ENCODE data around the gene ZNF30. TPM values are rescaled to one million over a fixed set of nuclear protein-coding genes. Genes with fewer than 3 reads are reported as not detected.

ZNF30 gene
- total RNA-seq, 2 experiments from 2014 or later = 2.8 to 3.1 TPM

GRCh38 chr19:34932494-34932893 lies 5.8 kb downstream of the ZNF30 start:
- Mint-ChIP-seq H3K4me3 (no peak overlapping the region), H3K9me3 (peaks cover 13% of the 10 kb centered on the region), H3K27me3 (no peaks in the 10 kb centered on the region), H3K4me1 (peaks cover 3% of the 10 kb centered on the region), H3K27ac (no peak overlapping the region), H3K36me3 (ENCODE audit: low read depth) (peaks cover 45% of the 10 kb centered on the region)
- DNase-seq = no peak
- ChIA-PET CTCF (no interaction called here), POLR2A (no interaction called here)

GRCh38 chr19:34936184-34936583 lies 9.5 kb downstream of the ZNF30 start:
- Mint-ChIP-seq H3K4me3 (no peak overlapping the region), H3K36me3 (ENCODE audit: low read depth) (peaks cover 48% of the 10 kb centered on the region), H3K27me3 (no peaks in the 10 kb centered on the region), H3K9me3 (peaks cover 16% of the 10 kb centered on the region), H3K4me1 (no peaks in the 10 kb centered on the region), H3K27ac (no peak overlapping the region)
- ChIA-PET CTCF (no interaction called here), POLR2A (no interaction called here)
- no peak for DNase-seq

GRCh38 chr19:34938886-34939285 lies 12.2 kb downstream of the ZNF30 start:
- no peak overlapping the region for H3K27ac Mint-ChIP-seq
- H3K36me3 Mint-ChIP-seq (ENCODE audit: low read depth) = peaks cover 55% of the 10 kb centered on the region
- H3K4me3 Mint-ChIP-seq = no peak overlapping the region
- DNase-seq = no peak
- H3K9me3 Mint-ChIP-seq = peaks cover 37% of the 10 kb centered on the region
- H3K27me3 Mint-ChIP-seq = no peaks in the 10 kb centered on the region
- H3K4me1 Mint-ChIP-seq = no peaks in the 10 kb centered on the region
- ChIA-PET POLR2A (interaction anchor here (0.8 kb wide), 1 partner anchor 12 kb away, joined by 3 read pairs; the partner anchor contains the start of gene ZNF30), CTCF (no interaction called here)

GRCh38 chr19:34943861-34944573 lies 17.3 kb downstream of the ZNF30 start:
- H3K36me3 Mint-ChIP-seq (ENCODE audit: low read depth) = peaks cover 57% of the 10 kb centered on the region
- no peak overlapping the region for H3K4me3 Mint-ChIP-seq
- ChIA-PET CTCF (no interaction called here), POLR2A (interaction anchor here (1.2 kb wide), 1 partner anchor 18 kb away, joined by 4 read pairs; no protein-coding TSS in a partner anchor)
- no peaks in the 10 kb centered on the region for H3K4me1 Mint-ChIP-seq
- peaks cover 57% of the 10 kb centered on the region for H3K9me3 Mint-ChIP-seq
- H3K27me3 Mint-ChIP-seq = no peaks in the 10 kb centered on the region
- DNase-seq = no peak
- no peak overlapping the region for H3K27ac Mint-ChIP-seq

GRCh38 chr19:34953092-34953491 lies 26.4 kb downstream of the ZNF30 start:
- ChIA-PET POLR2A (no interaction called here), CTCF (no interaction called here)
- Mint-ChIP-seq H3K4me3 (no peak overlapping the region), H3K27ac (no peak overlapping the region), H3K27me3 (no peaks in the 10 kb centered on the region), H3K9me3 (peaks cover 71% of the 10 kb centered on the region), H3K4me1 (no peaks in the 10 kb centered on the region), H3K36me3 (ENCODE audit: low read depth) (peaks cover 73% of the 10 kb centered on the region)
- DNase-seq = no peak

- H3K4me3 Mint-ChIP-seq = no peak overlapping the region
- H3K27ac Mint-ChIP-seq = no peak overlapping the region
- H3K27me3 Mint-ChIP-seq = no peaks in the 10 kb centered on the region
- peaks cover 91% of the 10 kb centered on the region for H3K36me3 Mint-ChIP-seq (ENCODE audit: low read depth)
- H3K4me1 Mint-ChIP-seq = peaks cover 23% of the 10 kb centered on the region
- ChIA-PET POLR2A (interaction anchor here (1.1 kb wide), 1 partner anchor 10 kb away, joined by 3 read pairs; no protein-coding TSS in a partner anchor), CTCF (no interaction called here)
- H3K9me3 Mint-ChIP-seq = peaks cover 85% of the 10 kb centered on the region
- no peak for DNase-seq
These were observed 31.4 kb downstream of the ZNF30 start for GRCh38 chr19:34957830-34958751.

GRCh38 chr19:34959021-34959420 lies 32.3 kb downstream of the ZNF30 start:
- Mint-ChIP-seq H3K27me3 (no peaks in the 10 kb centered on the region), H3K36me3 (ENCODE audit: low read depth) (peaks cover 84% of the 10 kb centered on the region), H3K27ac (no peak overlapping the region), H3K4me1 (peaks cover 25% of the 10 kb centered on the region), H3K9me3 (peaks cover 77% of the 10 kb centered on the region), H3K4me3 (no peak overlapping the region)
- POLR2A ChIA-PET = no interaction called here
- CTCF ChIA-PET = no interaction called here
- DNase-seq = no peak

- Mint-ChIP-seq H3K4me1 (peaks cover 29% of the 10 kb centered on the region), H3K27ac (no peak overlapping the region), H3K4me3 (peak overlapping the region; percentile 1), H3K27me3 (no peaks in the 10 kb centered on the region), H3K36me3 (ENCODE audit: low read depth) (peaks cover 79% of the 10 kb centered on the region), H3K9me3 (peaks cover 73% of the 10 kb centered on the region)
- CTCF ChIA-PET = no interaction called here
- POLR2A ChIA-PET = interaction anchor here (0.7 kb wide), 2 partner anchors 29 to 152 kb away, joined by 3 read pairs; no protein-coding TSS in a partner anchor
- DNase-seq = no peak
These were observed 33.6 kb downstream of the ZNF30 start for GRCh38 chr19:34960103-34960805.

GRCh38 chr19:34960940-34961679 lies 34.4 kb downstream of the ZNF30 start:
- Mint-ChIP-seq H3K9me3 (peaks cover 73% of the 10 kb centered on the region), H3K27me3 (no peaks in the 10 kb centered on the region), H3K4me3 (no peak overlapping the region), H3K27ac (peak overlapping the region; percentile 79), H3K36me3 (ENCODE audit: low read depth) (peaks cover 74% of the 10 kb centered on the region), H3K4me1 (peaks cover 29% of the 10 kb centered on the region)
- ChIA-PET POLR2A (no interaction called here), CTCF (no interaction called here)
- no peak for DNase-seq

- Mint-ChIP-seq H3K4me1 (peaks cover 29% of the 10 kb centered on the region), H3K27ac (peak overlapping the region; percentile 79), H3K27me3 (no peaks in the 10 kb centered on the region), H3K4me3 (peak overlapping the region; percentile 93), H3K9me3 (peaks cover 67% of the 10 kb centered on the region), H3K36me3 (ENCODE audit: low read depth) (peaks cover 65% of the 10 kb centered on the region)
- ChIA-PET CTCF (interaction anchor here (1.9 kb wide), 1 partner anchor 10 kb away, joined by 13 read pairs; no protein-coding TSS in a partner anchor), POLR2A (interaction anchor here (1.5 to 3.6 kb wide), 4 partner anchors 18 to 284 kb away, joined by 4 to 15 read pairs (median 8); partner anchors contain the start of genes GRAMD1A, SCGB2B2, ZNF30 and ZNF302)
- peak; percentile 63 for DNase-seq
These were observed 35.3 kb downstream of the ZNF30 start for GRCh38 chr19:34961775-34962686.

- Mint-ChIP-seq H3K4me1 (peaks cover 29% of the 10 kb centered on the region), H3K9me3 (peaks cover 68% of the 10 kb centered on the region), H3K27ac (peak overlapping the region; percentile 79), H3K36me3 (ENCODE audit: low read depth) (peaks cover 60% of the 10 kb centered on the region), H3K27me3 (no peaks in the 10 kb centered on the region), H3K4me3 (peak overlapping the region; percentile 93)
- ChIA-PET CTCF (interaction anchor here (0.9 to 1.9 kb wide), 3 partner anchors 9 to 81 kb away, joined by 3 to 13 read pairs (median 4); no protein-coding TSS in a partner anchor), POLR2A (interaction anchor here (1.5 to 3.6 kb wide), 4 partner anchors 19 to 285 kb away, joined by 4 to 15 read pairs (median 8); partner anchors contain the start of genes GRAMD1A, SCGB2B2, ZNF30 and ZNF302)
- no peak for DNase-seq
These were observed 36.2 kb downstream of the ZNF30 start for GRCh38 chr19:34962687-34963572.
